SK-N-SH (cell line): ENCODE results near the gene NKAIN1. TPM values are rescaled to one million over a fixed set of nuclear protein-coding genes. Genes with fewer than 3 reads are reported as not detected.

Experiments
- CTCF ChIA-PET: fragments of 300-600, 350-600 bp; formaldehyde crosslinking; extraction: SDS; loops from one replicate; lab custom pipeline; 2021; lab: Yijun Ruan, JAX
- POLR2A ChIA-PET: fragments of 350-600 bp; sonication (Branson Sonifier 250); formaldehyde crosslinking; extraction: SDS; loops from one replicate; lab custom pipeline; 2020; ENCODE audit warnings: antibody characterized with exemption, inconsistent platforms; lab: Yijun Ruan, JAX
- DNase-seq: peaks from one replicate; pipeline ENCODE4 v3.0.0; 2012
- H2AFZ ChIP-seq: fragments of 200-600 bp; sonication (generic); 2 replicates; pipeline ENCODE4 v1.8.1; 2016; ENCODE audit warnings: antibody characterized with exemption, mild to moderate bottlenecking, low read depth
- H3F3A ChIP-seq: fragments of 200-600 bp; sonication (generic); replicated peaks from 2 replicates; pipeline ENCODE3; 2016; ENCODE audit warnings: antibody characterized with exemption, mild to moderate bottlenecking; ENCODE audit not compliant: insufficient read depth
- H3K27ac ChIP-seq, 2 experiments: fragments of 200-500 bp in 1 of 2; fragments of 200-600 bp in 1 of 2; sonication (Bioruptor generic) in 1 of 2; sonication (generic), shearing (Covaris generic) in 1 of 2; 2 replicates each; pipeline versions ENCODE4 v1.5.1 to v1.6.1; 2014 to 2016; ENCODE audit warnings: low read depth in 2 of 2, inconsistent platforms in 1 of 2, low read length in 1 of 2, mild to moderate bottlenecking in 1 of 2, mixed read lengths in 1 of 2
- H3K27me3 ChIP-seq: fragments of 200-600 bp; sonication (generic), shearing (Covaris generic); 2 replicates; pipeline ENCODE4 v1.6.1; 2016; ENCODE audit warnings: mixed run types; ENCODE audit not compliant: insufficient read depth
- H3K36me3 ChIP-seq, 2 experiments: fragments of 200-500 bp in 1 of 2; fragments of 200-600 bp in 1 of 2; sonication (Bioruptor generic) in 1 of 2; sonication (generic) in 1 of 2; replicated peaks in 1 of 2; 2 replicates each; pipeline versions ENCODE3 to v1.5.1; 2014 to 2016; ENCODE audit warnings: low read length in 1 of 2, mild to moderate bottlenecking in 1 of 2; ENCODE audit not compliant: insufficient read depth in 2 of 2, control insufficient read depth in 1 of 2
- H3K4me1 ChIP-seq, 2 experiments: fragments of 200-500 bp in 1 of 2; fragments of 200-600 bp in 1 of 2; sonication (Bioruptor generic) in 1 of 2; sonication (generic), shearing (Covaris generic) in 1 of 2; 2 replicates each; pipeline versions ENCODE4 v1.5.1 to v1.6.1; 2014 to 2016; ENCODE audit warnings: low read depth in 1 of 2, low read length in 1 of 2, mixed run types in 1 of 2; ENCODE audit not compliant: insufficient read depth in 2 of 2, control insufficient read depth in 1 of 2
- H3K4me2 ChIP-seq: fragments of 200-600 bp; sonication (generic), shearing (Covaris generic); 2 replicates; pipeline ENCODE4 v1.6.1; 2017; ENCODE audit warnings: mixed run types
- H3K4me3 ChIP-seq, 2 experiments: fragments of 200-500 bp in 1 of 2; fragments of 200-600 bp in 1 of 2; sonication (Bioruptor generic) in 1 of 2; sonication (generic), shearing (Covaris generic) in 1 of 2; 2 replicates each; pipeline versions ENCODE4 v1.5.1 to v1.8.1; 2014 to 2016; ENCODE audit warnings: low read depth in 2 of 2, inconsistent platforms in 1 of 2, low read length in 1 of 2, mild to moderate bottlenecking in 1 of 2, mixed read lengths in 1 of 2, moderate library complexity in 1 of 2
- H3K79me2 ChIP-seq: fragments of 200-600 bp; sonication (generic); 2 replicates; pipeline ENCODE4 v1.8.1; 2017; ENCODE audit warnings: mild to moderate bottlenecking; ENCODE audit not compliant: insufficient read depth
- H3K9ac ChIP-seq: fragments of 200-600 bp; sonication (generic); 2 replicates; pipeline ENCODE4 v1.6.1; 2017; ENCODE audit warnings: mixed run types
- H3K9me2 ChIP-seq: fragments of 200-600 bp; sonication (generic); 2 replicates; pipeline ENCODE4 v1.6.1; 2017; ENCODE audit warnings: mixed run types
- H3K9me3 ChIP-seq: fragments of 200-600 bp; sonication (generic); 2 replicates; pipeline ENCODE4 v1.6.1; 2017; ENCODE audit warnings: mixed run types, mild to moderate bottlenecking, moderate library complexity
- H4K20me1 ChIP-seq: fragments of 200-600 bp; sonication (generic); 2 replicates; pipeline ENCODE4 v1.6.1; 2017; ENCODE audit warnings: mild to moderate bottlenecking, mixed run types; ENCODE audit not compliant: insufficient read depth
- EZH2phosphoT487 ChIP-seq: fragments of 200-600 bp; sonication (generic); IDR thresholded peaks from 2 replicates; pipeline ENCODE4 v1.6.1; 2017; ENCODE audit warnings: low read depth, mixed run types, mild to moderate bottlenecking, antibody characterized with exemption, moderate library complexity, borderline replicate concordance
- FOXM1 ChIP-seq: IDR thresholded peaks from 2 replicates; pipeline ENCODE4 v1.4.0; 2012; ENCODE audit warnings: low read depth, mild to moderate bottlenecking
- NFIC ChIP-seq: IDR thresholded peaks from 2 replicates; pipeline ENCODE4 v1.4.0; 2012; ENCODE audit warnings: borderline replicate concordance
- POLR2AphosphoS5 ChIP-seq: IDR thresholded peaks from 2 replicates; pipeline ENCODE4 v1.6.1; 2012; ENCODE audit warnings: low read depth, low read length
- RFX5 ChIP-seq: IDR thresholded peaks from 2 replicates; pipeline ENCODE4 v1.6.1; 2012; ENCODE audit warnings: mild to moderate bottlenecking, improper control_type of control experiment, low read length
- SMC3 ChIP-seq: IDR thresholded peaks from 2 replicates; pipeline ENCODE4 v1.6.1; 2012; ENCODE audit warnings: low read depth, low read length, improper control_type of control experiment
- WGBS: methylation state at CpG from one replicate; pipeline ENCODE4 v1.1.6; 2017; ENCODE audit warnings: low lambda C conversion rate; 5-methylcytosine and 5-hydroxymethylcytosine counted together
- polyA plus RNA-seq, 3 experiments: library from polyadenylated mRNA; depleted of rRNA; stranded (reverse); fragments of >200 nt; gene quantifications; 2 replicates each; pipeline ENCODE4 v1.2.3, GENCODE V29; 2012
- TF ChIP-seq, protein P1 (sequence below): IDR thresholded peaks from 2 replicates; pipeline ENCODE4 v1.4.0; 2012; ENCODE audit warnings: low read depth, borderline replicate concordance
- TF ChIP-seq, protein P2 (sequence below): IDR thresholded peaks from 2 replicates; pipeline ENCODE4 v1.4.0; 2012; ENCODE audit warnings: low read depth
- TF ChIP-seq, protein P3 (sequence below): fragments of 200-600 bp; sonication (generic); IDR thresholded peaks from 2 replicates; pipeline ENCODE4 v1.6.1; 2017; ENCODE audit warnings: antibody characterized with exemption, mild to moderate bottlenecking, moderate library complexity
- TF ChIP-seq, protein P4 (sequence below): fragments of 150-350 bp; IDR thresholded peaks from 2 replicates; pipeline ENCODE4 v1.6.1; 2016; ENCODE audit warnings: mild to moderate bottlenecking, low read depth, low read length
- TF ChIP-seq, protein P5 (sequence below): IDR thresholded peaks from 2 replicates; pipeline ENCODE4; 2012

Gene NKAIN1
- polyA plus RNA-seq, 1 of the 3 experiments (the other 2 are of a cell fraction), result 0.54 TPM

DNA sequence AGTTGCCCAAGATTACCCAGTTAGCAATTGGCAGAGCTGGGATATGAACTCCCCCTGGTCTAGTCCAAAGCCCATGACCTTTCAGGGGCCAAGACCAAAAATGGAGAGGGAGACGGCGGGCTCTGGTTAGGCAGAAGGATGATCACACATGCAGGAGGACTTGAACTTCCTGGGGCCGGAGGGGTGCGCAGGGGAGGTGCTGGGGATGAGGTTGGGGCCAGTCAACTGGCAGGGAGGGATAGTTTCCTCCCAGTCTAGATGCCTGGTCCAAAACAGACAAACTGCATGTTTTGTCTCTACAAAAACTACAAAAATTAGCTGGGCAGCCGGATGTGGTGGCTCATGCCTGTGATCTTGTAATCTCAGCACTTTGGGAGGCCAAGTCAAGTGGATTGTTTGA, 78.1 kb downstream of the NKAIN1 start (continued):
- TF ChIP-seq, protein P1, sequence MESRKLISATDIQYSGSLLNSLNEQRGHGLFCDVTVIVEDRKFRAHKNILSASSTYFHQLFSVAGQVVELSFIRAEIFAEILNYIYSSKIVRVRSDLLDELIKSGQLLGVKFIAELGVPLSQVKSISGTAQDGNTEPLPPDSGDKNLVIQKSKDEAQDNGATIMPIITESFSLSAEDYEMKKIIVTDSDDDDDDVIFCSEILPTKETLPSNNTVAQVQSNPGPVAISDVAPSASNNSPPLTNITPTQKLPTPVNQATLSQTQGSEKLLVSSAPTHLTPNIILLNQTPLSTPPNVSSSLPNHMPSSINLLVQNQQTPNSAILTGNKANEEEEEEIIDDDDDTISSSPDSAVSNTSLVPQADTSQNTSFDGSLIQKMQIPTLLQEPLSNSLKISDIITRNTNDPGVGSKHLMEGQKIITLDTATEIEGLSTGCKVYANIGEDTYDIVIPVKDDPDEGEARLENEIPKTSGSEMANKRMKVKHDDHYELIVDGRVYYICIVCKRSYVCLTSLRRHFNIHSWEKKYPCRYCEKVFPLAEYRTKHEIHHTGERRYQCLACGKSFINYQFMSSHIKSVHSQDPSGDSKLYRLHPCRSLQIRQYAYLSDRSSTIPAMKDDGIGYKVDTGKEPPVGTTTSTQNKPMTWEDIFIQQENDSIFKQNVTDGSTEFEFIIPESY, result no peak
- TF ChIP-seq EZH2phosphoT487, result no peak
- TF ChIP-seq RFX5, result no peak
- TF ChIP-seq, protein P2, sequence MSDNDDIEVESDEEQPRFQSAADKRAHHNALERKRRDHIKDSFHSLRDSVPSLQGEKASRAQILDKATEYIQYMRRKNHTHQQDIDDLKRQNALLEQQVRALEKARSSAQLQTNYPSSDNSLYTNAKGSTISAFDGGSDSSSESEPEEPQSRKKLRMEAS, result no peak
- no peak for TF ChIP-seq NFIC

DNA sequence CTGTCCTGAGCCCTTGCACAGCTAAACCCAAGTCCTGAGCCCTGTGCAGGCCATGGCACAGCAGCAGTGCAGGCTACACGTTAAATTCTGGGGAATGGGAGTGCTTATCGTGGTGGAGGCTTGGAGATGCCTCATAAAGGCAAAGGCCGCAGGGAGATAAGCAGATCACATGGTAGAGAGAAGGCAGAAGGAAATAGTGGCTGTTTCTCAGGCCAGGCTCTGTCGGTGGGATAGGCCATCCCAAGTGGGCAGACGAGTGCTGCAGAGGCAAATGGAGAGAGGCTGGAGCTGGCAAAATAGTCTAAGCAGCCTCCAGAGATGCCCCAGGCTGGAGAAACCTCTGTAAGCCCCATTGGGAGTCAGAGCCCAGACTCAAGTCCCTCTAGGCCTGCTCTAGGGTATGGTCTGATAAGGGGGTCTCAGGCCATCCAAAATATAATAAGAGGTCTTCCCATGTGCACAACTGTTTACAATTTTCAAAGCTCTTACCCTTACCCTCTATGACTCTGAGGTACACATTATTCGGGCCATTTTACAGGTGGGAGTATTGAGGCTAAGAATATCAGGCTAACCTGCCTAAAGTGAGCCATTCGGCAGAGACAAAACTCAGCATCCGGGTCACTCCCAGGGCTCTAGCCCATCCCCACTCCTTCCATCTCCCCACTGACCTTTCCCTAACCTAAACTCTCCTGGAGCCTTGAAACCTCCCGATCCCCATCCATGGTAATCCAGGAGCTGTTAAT, 79.6 kb downstream of the NKAIN1 start:
- Histone ChIP-seq H3K4me2 (no peak overlapping the region), H2AFZ (no peak overlapping the region), H3K9me3 (no peaks in the 10 kb centered on the region), H3K4me1 (no peaks in the 10 kb centered on the region), H3K79me2 (0 out of 2 replicates have a peak, but pooled peaks cover 6% of the 10 kb centered on the region), H3K4me3 (no peak overlapping the region), H3K36me3 (no peaks in the 10 kb centered on the region)
- POLR2A ChIA-PET, result no interaction called here
- TF ChIP-seq SMC3, result no peak
- TF ChIP-seq, protein P3, sequence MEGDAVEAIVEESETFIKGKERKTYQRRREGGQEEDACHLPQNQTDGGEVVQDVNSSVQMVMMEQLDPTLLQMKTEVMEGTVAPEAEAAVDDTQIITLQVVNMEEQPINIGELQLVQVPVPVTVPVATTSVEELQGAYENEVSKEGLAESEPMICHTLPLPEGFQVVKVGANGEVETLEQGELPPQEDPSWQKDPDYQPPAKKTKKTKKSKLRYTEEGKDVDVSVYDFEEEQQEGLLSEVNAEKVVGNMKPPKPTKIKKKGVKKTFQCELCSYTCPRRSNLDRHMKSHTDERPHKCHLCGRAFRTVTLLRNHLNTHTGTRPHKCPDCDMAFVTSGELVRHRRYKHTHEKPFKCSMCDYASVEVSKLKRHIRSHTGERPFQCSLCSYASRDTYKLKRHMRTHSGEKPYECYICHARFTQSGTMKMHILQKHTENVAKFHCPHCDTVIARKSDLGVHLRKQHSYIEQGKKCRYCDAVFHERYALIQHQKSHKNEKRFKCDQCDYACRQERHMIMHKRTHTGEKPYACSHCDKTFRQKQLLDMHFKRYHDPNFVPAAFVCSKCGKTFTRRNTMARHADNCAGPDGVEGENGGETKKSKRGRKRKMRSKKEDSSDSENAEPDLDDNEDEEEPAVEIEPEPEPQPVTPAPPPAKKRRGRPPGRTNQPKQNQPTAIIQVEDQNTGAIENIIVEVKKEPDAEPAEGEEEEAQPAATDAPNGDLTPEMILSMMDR, result no peak
- no peak for TF ChIP-seq POLR2AphosphoS5
- TF ChIP-seq, all 33 proteins: peak for 0
- H3K9me2 ChIP-seq, result no peaks in the 10 kb centered on the region
- no peak overlapping the region for H3K27ac ChIP-seq
- H4K20me1 ChIP-seq, result no peaks in the 10 kb centered on the region
- H3F3A ChIP-seq, result peaks cover 7% of the 10 kb centered on the region
- DNase-seq, result no peak
- 87% methylated on average over 7 of the region's 9 CpGs for WGBS
- CTCF ChIA-PET, result interaction anchor here (0.7 to 19.2 kb wide), 4 partner anchors 10 to 389 kb away, joined by 3 to 224 read pairs (median 3); no protein-coding TSS in a partner anchor
- no peak overlapping the region for H3K9ac ChIP-seq
- H3K27me3 ChIP-seq, result no peaks in the 10 kb centered on the region

DNA sequence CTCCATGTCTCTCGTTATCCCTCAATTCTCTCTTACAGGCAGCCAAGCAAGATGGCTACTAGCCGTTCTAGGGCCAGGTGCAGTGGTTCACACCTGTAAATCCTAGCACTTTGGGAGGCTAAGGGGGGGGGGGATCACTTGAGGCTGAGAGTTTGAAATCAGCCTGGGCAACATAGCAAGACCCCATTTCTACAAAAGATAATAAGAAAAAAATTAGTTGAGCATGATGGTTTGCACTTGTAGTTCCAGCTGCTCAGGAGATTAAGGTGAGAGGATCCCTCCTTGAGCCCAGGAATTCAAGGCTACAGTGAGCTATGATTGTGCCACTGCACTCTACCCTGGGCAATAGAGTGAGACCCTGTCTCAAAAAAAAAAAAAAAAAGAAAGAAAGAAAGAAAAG, 80.4 kb downstream of the NKAIN1 start:
- H3K4me1 ChIP-seq, result no peaks in the 10 kb centered on the region
- H3K27ac ChIP-seq, result no peak overlapping the region
- H3K9me3 ChIP-seq, result no peaks in the 10 kb centered on the region
- TF ChIP-seq, protein P4, sequence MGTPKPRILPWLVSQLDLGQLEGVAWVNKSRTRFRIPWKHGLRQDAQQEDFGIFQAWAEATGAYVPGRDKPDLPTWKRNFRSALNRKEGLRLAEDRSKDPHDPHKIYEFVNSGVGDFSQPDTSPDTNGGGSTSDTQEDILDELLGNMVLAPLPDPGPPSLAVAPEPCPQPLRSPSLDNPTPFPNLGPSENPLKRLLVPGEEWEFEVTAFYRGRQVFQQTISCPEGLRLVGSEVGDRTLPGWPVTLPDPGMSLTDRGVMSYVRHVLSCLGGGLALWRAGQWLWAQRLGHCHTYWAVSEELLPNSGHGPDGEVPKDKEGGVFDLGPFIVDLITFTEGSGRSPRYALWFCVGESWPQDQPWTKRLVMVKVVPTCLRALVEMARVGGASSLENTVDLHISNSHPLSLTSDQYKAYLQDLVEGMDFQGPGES, result no peak
- TF ChIP-seq EZH2phosphoT487, result no peak
- no peak for TF ChIP-seq FOXM1
- TF ChIP-seq, protein P5, sequence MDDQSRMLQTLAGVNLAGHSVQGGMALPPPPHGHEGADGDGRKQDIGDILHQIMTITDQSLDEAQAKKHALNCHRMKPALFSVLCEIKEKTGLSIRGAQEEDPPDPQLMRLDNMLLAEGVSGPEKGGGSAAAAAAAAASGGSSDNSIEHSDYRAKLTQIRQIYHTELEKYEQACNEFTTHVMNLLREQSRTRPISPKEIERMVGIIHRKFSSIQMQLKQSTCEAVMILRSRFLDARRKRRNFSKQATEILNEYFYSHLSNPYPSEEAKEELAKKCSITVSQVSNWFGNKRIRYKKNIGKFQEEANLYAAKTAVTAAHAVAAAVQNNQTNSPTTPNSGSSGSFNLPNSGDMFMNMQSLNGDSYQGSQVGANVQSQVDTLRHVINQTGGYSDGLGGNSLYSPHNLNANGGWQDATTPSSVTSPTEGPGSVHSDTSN, result no peak
- TF ChIP-seq, protein P1, result no peak
- TF ChIP-seq, all 33 proteins: peak for 0
- no peak overlapping the region for H3K9ac ChIP-seq
- POLR2A ChIA-PET, result no interaction called here
- CTCF ChIA-PET, result interaction anchor here (1.3 to 19.2 kb wide), 3 partner anchors 11 to 263 kb away, joined by 3 to 224 read pairs (median 3); no protein-coding TSS in a partner anchor
- H4K20me1 ChIP-seq, result no peaks in the 10 kb centered on the region
- peaks cover 10% of the 10 kb centered on the region for H3F3A ChIP-seq
- H2AFZ ChIP-seq, result no peak overlapping the region
- H3K9me2 ChIP-seq, result no peaks in the 10 kb centered on the region
- DNase-seq, result no peak
- H3K27me3 ChIP-seq, result no peaks in the 10 kb centered on the region
- no peak overlapping the region for H3K4me3 ChIP-seq
- 0 out of 2 replicates have a peak, but pooled peaks cover 6% of the 10 kb centered on the region for H3K79me2 ChIP-seq
- H3K36me3 ChIP-seq, result no peaks in the 10 kb centered on the region
- 82% methylated on average over 2 of the region's 2 CpGs for WGBS
- H3K4me2 ChIP-seq, result no peak overlapping the region
